GM21423 (cell line): ENCODE results near the gene SSMEM1.
"Not testable (repeated sequence)": the region's sequence is repeated elsewhere in the genome, so short reads cannot be mapped to it uniquely, and the experiment has no call there.

Experiments
- ATAC-seq: cut with Tn5 transposase; IDR thresholded peaks from one replicate; pipeline ENCODE4 v1.9.1; 2021; ENCODE audit warnings: mild to moderate bottlenecking, moderate library complexity; ENCODE audit not compliant: unreplicated experiment

The SSMEM1 gene

GRCh38 chr7:130210181-130210935, 2.7 kb downstream of the SSMEM1 start:
- no peak for ATAC-seq

- no peak for ATAC-seq
Observed at GRCh38 chr7:130213828-130214227, 6.2 kb downstream of the SSMEM1 start.

- no peak for ATAC-seq
Observed at GRCh38 chr7:130216025-130216424, 8.4 kb downstream of the SSMEM1 start.

- ATAC-seq = no peak
Observed at GRCh38 chr7:130216750-130217149, 9.1 kb downstream of the SSMEM1 start.

- ATAC-seq = no peak
Observed at GRCh38 chr7:130218806-130219620, 11.4 kb downstream of the SSMEM1 start.

- ATAC-seq = no peak
Observed at GRCh38 chr7:130219871-130220270, 12.2 kb downstream of the SSMEM1 start.

GRCh38 chr7:130221746-130222145, 14.1 kb downstream of the SSMEM1 start:
- ATAC-seq = no peak

- no peak for ATAC-seq
Observed at GRCh38 chr7:130223646-130224045, 16.0 kb downstream of the SSMEM1 start.

GRCh38 chr7:130224210-130224609, 16.6 kb downstream of the SSMEM1 start:
- ATAC-seq = no peak

- ATAC-seq = not testable (repeated sequence)
Observed at GRCh38 chr7:130224923-130225322, 17.3 kb downstream of the SSMEM1 start.

GRCh38 chr7:130226333-130226732, 18.7 kb downstream of the SSMEM1 start:
- no peak for ATAC-seq

- ATAC-seq = no peak
Observed at GRCh38 chr7:130227883-130228575, 20.4 kb downstream of the SSMEM1 start.

- no peak for ATAC-seq
Observed at GRCh38 chr7:130228840-130229502, 21.3 kb downstream of the SSMEM1 start.

- ATAC-seq = not testable (repeated sequence)
Observed at GRCh38 chr7:130229981-130230380, 22.3 kb downstream of the SSMEM1 start.

GRCh38 chr7:130231792-130232191, 24.1 kb downstream of the SSMEM1 start:
- ATAC-seq = no peak

GRCh38 chr7:130232209-130232608, 24.5 kb downstream of the SSMEM1 start:
- no peak for ATAC-seq

GRCh38 chr7:130234078-130234477, 26.4 kb downstream of the SSMEM1 start:
- no peak for ATAC-seq

- ATAC-seq = not testable (repeated sequence)
Observed at GRCh38 chr7:130236361-130236760, 28.7 kb downstream of the SSMEM1 start.

GRCh38 chr7:130240240-130240639, 32.6 kb downstream of the SSMEM1 start:
- no peak for ATAC-seq

GRCh38 chr7:130242198-130243014, 34.7 kb downstream of the SSMEM1 start:
- no peak for ATAC-seq
